GM21576 (cell line): ENCODE measurements around the gene RBL2.

Experiments used
- ATAC-seq: cut with Tn5 transposase; IDR thresholded peaks from one replicate; pipeline ENCODE4 v1.9.1; 2021; ENCODE audit warnings: mild to moderate bottlenecking, moderate library complexity; ENCODE audit not compliant: unreplicated experiment

RBL2 gene

GRCh38 chr16:53446090-53446489 lies 11.8 kb downstream of the RBL2 start:
- ATAC-seq = no peak

GRCh38 chr16:53449816-53450517 lies 15.7 kb downstream of the RBL2 start:
- ATAC-seq = no peak

- ATAC-seq = no peak
Observed at GRCh38 chr16:53453928-53454327, 19.7 kb downstream of the RBL2 start.

- ATAC-seq = no peak
Observed at GRCh38 chr16:53456625-53457024, 22.4 kb downstream of the RBL2 start.

- peak; percentile 100 for ATAC-seq
Observed at GRCh38 chr16:53457670-53458069, 23.4 kb downstream of the RBL2 start.

- no peak for ATAC-seq
Observed at GRCh38 chr16:53458635-53459034, 24.4 kb downstream of the RBL2 start.

GRCh38 chr16:53465606-53466280 lies 31.5 kb downstream of the RBL2 start:
- no peak for ATAC-seq

GRCh38 chr16:53476867-53477266 lies 42.6 kb downstream of the RBL2 start:
- ATAC-seq = no peak

GRCh38 chr16:53478965-53479364 lies 44.7 kb downstream of the RBL2 start:
- no peak for ATAC-seq

GRCh38 chr16:53480394-53480793 lies 46.1 kb downstream of the RBL2 start:
- ATAC-seq = no peak

GRCh38 chr16:53482123-53482522 lies 47.9 kb downstream of the RBL2 start:
- no peak for ATAC-seq

GRCh38 chr16:53484542-53484941 lies 50.3 kb downstream of the RBL2 start:
- ATAC-seq = no peak

GRCh38 chr16:53486230-53486629 lies 52.0 kb downstream of the RBL2 start:
- ATAC-seq = no peak

GRCh38 chr16:53489755-53490154 lies 55.5 kb downstream of the RBL2 start:
- no peak for ATAC-seq

GRCh38 chr16:53492503-53492902 lies 58.2 kb downstream of the RBL2 start:
- no peak for ATAC-seq

- ATAC-seq = no peak
Observed at GRCh38 chr16:53494636-53495035, 60.4 kb downstream of the RBL2 start.

GRCh38 chr16:53495325-53495724 lies 61.1 kb downstream of the RBL2 start:
- no peak for ATAC-seq

- ATAC-seq = no peak
Observed at GRCh38 chr16:53498984-53499383, 64.7 kb downstream of the RBL2 start.

- no peak for ATAC-seq
Observed at GRCh38 chr16:53501216-53501859, 67.1 kb downstream of the RBL2 start.

GRCh38 chr16:53502331-53503269 lies 68.3 kb downstream of the RBL2 start, which contains the start of gene AKTIP:
TSS of gene AKTIP (minus strand) at chr16:53503209. CDS start at chr16:53500259, 2,950 bp downstream.
- ATAC-seq = peak; percentile 21
